Fibroblast of skin of right quadriceps (primary cell): Measurements from ENCODE around the gene TPD52L1.
"Not testable (repeated sequence)": the region's sequence is repeated elsewhere in the genome, so short reads cannot be mapped to it uniquely, and the experiment has no call there.

Experiments
- DNase-seq: peaks from one replicate; pipeline ENCODE4 v3.0.0-alpha.2; 2013

TPD52L1 gene

GRCh38 chr6:125144822-125145221 lies 8.8 kb upstream of the TPD52L1 start:
- no peak for DNase-seq

DNA sequence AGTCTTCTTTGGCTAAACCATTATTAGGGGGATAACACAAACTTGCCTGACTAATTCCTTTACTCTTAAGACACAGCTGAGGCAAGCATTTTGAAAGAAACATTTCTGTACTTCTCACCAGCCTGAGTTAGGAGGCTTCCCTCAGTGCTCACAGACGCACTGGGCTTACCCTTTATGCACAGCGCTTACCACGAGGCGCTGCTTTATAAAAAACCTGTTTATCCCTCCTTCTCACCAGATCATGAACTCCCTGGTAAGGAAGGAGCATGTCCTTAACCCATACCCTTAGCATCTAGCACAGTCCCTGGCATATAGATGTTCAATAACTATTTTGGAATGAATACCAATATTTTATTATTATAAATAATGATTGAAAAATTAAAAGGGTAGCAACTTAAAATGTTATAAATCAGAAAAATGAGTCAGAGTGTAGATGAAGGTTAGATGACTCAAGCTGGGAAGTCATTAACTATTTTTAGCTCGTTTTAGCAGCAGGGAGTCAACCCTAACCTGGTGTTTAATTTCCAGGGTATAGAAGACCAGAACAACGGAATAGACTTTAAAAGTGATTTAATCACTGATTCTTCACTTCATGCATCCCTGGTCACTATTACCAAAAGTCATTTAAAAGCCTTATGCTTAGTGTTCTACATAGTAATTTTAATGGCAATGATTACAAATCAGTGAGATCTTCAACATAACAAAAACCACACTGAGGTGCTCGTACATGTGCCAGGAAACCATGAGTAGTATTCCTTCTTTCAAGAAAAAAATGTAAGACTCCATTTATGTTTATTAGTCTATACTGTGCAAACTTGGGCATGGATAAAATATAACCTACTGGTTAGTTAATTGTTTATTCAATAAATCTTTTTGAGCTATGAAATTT lies 4.1 kb upstream of the TPD52L1 start:
- peak; percentile 73 for DNase-seq

- DNase-seq = no peak
These were observed 1.9 kb upstream of the TPD52L1 start for GRCh38 chr6:125151700-125152099.

DNA sequence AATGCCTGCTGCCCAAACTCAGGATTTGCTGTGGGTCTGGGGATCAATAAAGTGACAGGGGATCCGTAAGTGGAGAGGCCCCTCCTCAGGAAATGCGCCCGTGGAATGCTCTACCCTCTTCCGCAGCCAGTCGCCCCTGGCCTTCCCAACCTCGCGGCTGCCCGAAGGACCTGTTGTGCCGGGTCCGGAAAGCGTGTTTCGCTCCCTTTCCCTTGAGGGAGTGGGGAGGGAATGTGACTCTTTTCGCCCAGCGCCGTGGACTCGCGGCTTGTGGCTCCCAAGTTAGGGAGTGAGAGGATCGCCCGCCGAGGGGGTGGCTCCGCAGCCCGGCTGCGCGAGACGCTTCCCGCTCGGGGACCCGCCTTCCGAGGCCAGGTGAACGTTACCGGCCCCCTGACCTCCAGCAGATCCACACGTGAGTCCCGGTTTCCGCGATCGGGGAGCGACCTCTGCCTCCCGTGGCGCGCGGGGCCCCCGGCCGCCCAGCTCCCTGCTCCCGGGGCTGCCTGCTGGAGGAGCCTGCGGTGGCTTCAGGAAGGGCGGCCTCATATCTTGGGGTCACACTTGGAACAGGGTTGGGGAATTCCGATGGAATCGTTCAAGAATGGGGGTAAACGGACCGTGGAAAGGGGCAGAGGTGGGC lies 666 bp downstream of the TPD52L1 start:
- DNase-seq = no peak

DNA sequence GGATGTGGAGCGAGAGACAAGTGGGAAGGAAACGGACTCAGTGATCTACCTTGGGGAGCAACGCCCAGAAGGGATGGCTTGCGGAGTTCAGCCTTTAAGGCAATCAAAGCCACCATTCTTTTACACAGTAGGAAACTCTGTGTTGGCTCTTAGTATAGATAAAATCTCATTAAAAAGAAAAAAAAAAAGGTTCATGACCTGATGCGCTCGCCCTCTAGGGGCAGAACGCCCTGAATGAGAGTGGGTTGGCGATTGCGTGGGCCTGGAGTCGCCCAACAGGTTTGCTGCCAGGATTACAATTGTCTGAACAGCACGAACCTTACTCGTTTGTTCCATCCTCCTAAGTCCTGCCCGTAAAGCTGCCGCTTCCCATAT lies 1.2 kb downstream of the TPD52L1 start:
- peak; percentile 20 for DNase-seq

DNA sequence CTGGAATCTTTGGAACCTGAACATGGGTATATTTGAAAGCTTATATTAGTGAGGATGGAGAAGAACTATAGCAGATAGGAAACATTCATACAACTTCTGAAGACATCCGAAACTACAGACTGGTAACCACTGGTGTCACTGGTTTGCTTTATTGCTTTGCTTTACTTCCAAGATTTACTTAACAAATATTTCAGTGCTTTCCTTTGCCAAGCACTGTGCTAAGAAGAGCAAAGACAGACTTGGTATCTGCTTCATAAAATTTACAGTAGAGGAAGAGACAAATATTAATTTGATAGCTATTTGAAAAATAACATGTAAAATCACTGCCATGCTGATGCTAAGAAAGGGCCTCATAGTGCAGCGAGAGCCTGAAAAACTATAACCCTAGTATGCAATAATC lies 1.8 kb downstream of the TPD52L1 start:
- no peak for DNase-seq

GRCh38 chr6:125156496-125156895 lies 2.9 kb downstream of the TPD52L1 start:
- DNase-seq = no peak

GRCh38 chr6:125157280-125157679 lies 3.7 kb downstream of the TPD52L1 start:
- no peak for DNase-seq

- DNase-seq = no peak
These were observed 4.2 kb downstream of the TPD52L1 start for GRCh38 chr6:125157725-125158124.

DNA sequence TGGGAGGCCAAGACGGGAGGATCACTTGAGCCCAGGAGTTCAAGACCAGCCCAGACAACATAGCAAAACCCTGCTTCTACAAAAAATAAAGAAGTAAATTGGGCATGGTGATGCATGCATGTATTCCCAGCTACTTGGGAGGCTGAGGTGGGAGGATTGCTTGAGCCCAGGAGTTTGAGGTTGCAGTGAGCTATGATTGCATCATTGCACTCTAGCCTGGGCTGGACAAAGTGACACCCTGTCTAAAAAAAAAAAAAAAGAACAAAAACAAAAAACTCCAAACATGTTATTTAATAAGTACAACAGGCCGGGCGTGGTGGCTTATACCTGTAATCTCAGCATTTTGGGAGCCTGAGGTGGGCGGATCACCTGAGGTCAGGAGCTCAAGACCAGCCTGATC lies 9.8 kb downstream of the TPD52L1 start:
- DNase-seq = not testable (repeated sequence)

DNA sequence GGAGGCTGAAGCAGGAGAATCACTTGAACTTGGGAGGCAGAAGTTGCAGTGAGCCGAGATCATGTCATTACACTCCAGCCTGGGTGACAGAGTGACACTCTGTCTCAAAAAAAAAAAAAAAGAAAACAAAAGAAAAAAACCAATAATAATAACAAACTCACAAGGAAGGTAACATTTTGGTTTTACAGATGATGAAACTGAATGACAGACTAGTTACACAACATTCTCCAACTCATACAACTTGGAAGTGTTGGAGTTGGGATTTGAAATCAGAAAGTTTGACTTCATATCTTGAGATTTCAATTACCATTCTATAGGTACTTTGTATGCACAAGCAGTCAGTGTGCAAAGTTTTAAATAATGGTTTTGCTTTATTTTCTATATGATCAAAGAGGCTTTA lies 10.2 kb downstream of the TPD52L1 start:
- DNase-seq = no peak

DNA sequence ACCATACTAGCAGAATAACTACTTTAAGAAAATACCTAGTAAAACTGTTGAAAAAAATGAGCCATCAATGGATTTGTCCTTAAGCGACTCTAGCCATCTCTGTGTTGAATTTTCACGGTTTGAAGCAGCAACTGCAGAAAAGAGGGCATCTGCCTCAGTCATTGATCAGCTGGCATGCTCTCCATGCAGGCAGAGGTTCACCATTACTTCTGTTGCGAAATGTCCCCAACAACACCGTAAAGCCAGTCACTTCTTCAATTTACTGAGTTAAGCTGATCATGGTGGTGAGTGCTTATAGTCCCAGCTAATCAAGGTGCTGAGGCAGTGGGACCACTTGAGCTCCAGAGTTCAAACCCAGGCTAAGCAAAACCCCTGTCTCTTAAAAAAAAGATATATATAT lies 11.1 kb downstream of the TPD52L1 start:
- no peak for DNase-seq

- peak; percentile 66 for DNase-seq
These were observed 11.7 kb downstream of the TPD52L1 start for GRCh38 chr6:125165256-125165655.

DNA sequence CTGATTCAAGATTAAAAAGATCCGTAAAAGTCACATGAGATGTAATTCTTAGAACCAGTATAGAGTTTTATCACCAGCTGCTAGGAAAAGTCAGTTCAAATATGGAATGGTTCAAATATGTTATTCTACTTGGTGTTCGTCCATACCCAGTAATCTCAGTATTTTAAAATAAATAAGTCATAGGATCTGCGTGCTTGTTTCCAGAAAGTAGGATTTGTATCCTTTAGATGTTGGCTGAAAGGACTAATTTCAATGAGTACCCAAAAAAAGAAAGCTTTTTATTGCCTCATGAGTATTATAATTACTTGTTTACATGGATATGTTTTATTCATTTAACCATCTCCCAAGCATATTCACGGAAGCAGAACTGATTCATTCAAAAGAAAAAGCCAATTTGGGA lies 12.2 kb downstream of the TPD52L1 start:
- DNase-seq = no peak

DNA sequence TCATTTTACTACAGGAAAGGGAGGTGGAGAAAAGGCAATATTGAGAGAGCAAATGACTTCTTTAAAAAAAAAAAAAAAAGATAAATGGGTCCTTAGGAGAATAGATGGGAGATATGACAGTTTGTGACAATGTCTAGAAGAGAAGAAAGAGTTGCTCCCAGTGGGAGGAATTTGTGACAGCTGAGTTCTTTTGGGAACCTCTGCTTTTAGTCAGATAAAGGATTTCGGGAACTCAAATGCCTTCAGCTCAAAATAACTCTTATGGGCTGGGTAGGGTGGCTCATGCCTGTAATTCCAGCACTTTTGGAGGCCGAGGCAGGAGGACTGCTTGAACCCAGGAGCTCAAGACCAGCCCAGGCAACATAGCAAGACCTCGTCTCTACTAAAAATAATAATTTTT lies 13.1 kb downstream of the TPD52L1 start:
- no peak for DNase-seq

DNA sequence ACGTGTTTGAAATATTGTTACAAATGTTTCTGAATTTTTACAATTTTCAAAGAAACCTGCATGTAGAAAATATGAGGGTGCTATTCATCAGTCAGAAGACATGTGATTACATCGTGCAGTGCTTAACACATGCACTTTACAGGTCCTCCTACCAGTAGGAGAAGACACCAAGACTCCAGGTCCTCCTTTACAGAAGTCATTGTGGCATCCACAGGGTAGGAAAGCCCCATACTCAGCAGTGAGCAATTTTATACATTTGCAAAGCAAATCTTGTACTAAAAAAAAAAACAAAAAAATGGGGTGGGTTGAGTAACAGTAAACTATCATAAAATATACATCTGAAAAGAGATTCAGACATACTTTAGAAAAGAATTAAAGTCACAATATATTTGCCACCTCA lies 14.0 kb downstream of the TPD52L1 start:
- no peak for DNase-seq

- peak; percentile 60 for DNase-seq
These were observed 15.5 kb downstream of the TPD52L1 start for GRCh38 chr6:125169058-125169457.

GRCh38 chr6:125169522-125169921 lies 15.9 kb downstream of the TPD52L1 start:
- DNase-seq = no peak

DNA sequence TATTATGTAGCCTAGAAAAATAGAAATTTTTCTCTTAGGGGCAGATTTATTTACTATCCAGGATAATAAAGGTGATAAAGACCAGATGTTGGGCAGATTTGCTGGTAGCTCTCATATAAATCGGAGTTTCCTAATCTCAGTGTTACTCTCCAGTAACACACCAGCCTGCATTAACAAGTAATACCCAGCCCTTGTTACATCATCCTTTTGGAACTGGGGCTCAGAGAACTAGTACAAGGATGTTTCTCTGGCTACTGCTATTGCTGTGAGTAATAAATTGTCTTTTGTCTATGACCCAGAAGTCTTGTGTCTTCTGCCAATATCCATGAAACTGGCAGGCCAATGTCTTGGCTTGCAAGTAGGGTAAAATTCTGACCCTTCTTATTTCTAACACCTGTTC lies 16.8 kb downstream of the TPD52L1 start:
- DNase-seq = peak; percentile 82

DNA sequence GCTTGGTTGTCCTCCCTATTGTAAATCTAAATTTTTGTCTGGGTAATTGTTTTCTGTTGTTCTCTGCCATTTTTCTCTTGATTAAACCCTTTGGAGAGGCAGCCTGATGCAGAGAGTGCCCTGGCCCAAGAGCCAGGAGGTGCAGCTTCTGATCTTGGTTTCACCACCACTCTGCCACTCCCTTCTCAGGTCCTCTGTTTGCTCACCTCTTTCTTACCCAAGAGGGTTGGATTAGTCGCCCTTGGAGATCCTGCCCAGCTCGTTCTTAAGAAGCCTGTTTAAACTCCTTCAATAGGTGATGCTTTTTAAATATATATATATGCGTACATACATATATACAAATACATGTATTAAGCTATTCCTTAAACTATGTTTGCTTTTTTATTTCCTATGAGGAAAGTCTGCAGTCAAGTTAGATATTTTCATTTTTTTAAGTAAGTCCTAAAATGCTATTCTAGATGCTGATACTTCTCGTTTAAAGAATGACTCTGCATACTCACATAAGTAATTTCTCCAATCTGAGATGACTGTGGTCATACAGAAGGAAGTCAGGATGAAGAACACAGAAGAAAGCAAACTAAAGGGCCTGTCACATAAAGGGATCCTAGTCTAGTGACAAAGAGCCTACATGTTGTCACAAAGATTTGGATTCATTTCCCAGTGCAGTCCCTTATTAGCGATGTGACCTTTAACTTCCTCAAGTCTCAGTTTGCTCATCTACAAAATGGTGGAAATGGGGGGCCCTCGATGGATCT lies 19.9 kb downstream of the TPD52L1 start:
- no peak for DNase-seq

DNA sequence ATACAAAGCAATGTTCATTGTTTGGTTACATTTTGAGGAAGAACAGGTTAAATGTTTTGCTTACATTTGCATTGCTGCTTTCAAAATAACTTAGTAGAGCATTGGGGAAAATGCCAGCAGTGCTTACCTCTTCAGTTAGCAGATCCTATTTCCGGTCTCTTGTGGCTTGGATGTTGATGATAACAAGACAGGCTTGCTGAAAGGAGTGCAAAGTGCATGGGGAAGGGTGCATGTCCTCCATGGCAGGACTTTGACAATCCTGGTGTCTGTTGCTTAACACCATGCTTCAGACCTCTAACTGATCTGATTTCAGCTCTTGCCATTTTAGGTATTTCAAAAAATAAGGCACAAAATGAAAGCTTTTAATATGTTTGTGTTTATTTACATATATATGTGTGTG lies 21.1 kb downstream of the TPD52L1 start:
- no peak for DNase-seq

DNA sequence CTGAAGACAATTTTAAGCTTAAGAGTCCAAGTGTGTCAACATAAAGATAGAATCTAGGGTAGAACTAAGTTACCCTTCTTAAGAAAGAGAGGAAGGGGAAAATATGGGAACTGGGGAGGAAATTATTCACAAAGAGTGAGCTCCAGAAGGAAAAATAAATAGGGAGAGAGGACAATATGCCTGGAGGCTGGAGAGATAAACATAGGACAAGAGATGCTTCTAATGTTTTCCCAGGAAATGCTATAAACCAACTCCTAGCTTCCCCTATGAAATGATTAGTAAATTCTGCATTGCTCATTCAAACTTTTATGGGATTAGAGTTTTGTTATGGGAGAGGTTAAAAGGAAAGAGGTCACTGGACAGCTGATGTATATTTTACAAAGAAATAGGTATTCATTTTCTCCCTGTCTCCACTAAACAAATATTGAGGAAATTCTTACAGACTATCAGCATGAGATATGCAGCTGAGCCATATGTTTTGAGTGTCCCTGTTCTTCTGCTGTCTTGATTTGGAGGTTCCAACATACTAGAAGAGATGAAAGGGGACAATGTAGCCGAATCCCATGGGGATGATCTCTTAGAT lies 22.0 kb downstream of the TPD52L1 start:
- DNase-seq = no peak

GRCh38 chr6:125182237-125183008 lies 28.9 kb downstream of the TPD52L1 start:
- DNase-seq = no peak
